Suppressor macrophage treated with lipopolysaccharide for 1 hour (primary cell): ENCODE data around the gene FOS.

Experiments used
- DNase-seq, 3 donors: peaks; one replicate each; pipeline ENCODE4 v3.0.0-alpha.2; 2020 to 2022

Gene FOS

DNA sequence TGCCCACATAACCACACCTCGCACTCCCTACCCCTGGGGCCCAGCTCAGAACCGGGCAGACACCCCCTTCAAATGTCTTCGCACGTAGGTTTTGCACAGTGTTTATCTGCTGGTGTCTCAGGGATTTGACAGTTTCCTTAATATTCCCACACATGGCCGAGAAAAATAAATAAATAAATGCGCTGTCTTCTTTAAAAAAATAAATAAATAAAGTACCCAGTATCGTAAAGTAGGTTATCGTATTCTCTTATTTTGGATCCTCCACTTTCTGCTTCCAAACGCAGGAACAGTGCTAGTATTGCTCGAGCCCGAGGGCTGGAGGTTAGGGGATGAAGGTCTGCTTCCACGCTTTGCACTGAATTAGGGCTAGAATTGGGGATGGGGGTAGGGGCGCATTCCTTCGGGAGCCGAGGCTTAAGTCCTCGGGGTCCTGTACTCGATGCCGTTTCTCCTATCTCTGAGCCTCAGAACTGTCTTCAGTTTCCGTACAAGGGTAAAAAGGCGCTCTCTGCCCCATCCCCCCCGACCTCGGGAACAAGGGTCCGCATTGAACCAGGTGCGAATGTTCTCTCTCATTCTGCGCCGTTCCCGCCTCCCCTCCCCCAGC, 710 bp upstream of the FOS start:
- no peak for DNase-seq

DNA sequence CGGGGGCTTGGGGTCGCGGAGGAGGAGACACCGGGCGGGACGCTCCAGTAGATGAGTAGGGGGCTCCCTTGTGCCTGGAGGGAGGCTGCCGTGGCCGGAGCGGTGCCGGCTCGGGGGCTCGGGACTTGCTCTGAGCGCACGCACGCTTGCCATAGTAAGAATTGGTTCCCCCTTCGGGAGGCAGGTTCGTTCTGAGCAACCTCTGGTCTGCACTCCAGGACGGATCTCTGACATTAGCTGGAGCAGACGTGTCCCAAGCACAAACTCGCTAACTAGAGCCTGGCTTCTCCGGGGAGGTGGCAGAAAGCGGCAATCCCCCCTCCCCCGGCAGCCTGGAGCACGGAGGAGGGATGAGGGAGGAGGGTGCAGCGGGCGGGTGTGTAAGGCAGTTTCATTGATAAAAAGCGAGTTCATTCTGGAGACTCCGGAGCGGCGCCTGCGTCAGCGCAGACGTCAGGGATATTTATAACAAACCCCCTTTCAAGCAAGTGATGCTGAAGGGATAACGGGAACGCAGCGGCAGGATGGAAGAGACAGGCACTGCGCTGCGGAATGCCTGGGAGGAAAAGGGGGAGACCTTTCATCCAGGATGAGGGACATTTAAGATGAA, 630 bp downstream of the FOS start:
- DNase-seq: peak; percentile 63 to 85 (median 84)

DNA sequence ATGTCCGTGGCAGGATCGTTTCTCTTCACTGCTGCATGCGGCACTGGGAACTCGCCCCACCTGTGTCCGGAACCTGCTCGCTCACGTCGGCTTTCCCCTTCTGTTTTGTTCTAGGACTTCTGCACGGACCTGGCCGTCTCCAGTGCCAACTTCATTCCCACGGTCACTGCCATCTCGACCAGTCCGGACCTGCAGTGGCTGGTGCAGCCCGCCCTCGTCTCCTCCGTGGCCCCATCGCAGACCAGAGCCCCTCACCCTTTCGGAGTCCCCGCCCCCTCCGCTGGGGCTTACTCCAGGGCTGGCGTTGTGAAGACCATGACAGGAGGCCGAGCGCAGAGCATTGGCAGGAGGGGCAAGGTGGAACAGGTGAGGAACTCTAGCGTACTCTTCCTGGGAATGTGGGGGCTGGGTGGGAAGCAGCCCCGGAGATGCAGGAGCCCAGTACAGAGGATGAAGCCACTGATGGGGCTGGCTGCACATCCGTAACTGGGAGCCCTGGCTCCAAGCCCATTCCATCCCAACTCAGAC, 1.2 kb downstream of the FOS start:
- no peak for DNase-seq

DNA sequence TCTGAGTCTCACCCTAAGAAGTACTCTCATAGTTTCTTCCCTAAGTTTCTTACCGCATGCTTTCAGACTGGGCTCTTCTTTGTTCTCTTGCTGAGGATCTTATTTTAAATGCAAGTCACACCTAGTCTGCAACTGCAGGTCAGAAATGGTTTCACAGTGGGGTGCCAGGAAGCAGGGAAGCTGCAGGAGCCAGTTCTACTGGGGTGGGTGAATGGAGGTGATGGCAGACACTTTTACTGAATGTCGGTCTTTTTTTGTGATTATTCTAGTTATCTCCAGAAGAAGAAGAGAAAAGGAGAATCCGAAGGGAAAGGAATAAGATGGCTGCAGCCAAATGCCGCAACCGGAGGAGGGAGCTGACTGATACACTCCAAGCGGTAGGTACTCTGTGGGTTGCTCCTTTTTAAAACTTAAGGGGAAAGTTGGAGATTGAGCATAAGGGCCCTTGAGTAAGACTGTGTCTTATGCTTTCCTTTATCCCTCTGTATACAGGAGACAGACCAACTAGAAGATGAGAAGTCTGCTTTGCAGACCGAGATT, 1.7 kb downstream of the FOS start:
- DNase-seq: no peak

DNA sequence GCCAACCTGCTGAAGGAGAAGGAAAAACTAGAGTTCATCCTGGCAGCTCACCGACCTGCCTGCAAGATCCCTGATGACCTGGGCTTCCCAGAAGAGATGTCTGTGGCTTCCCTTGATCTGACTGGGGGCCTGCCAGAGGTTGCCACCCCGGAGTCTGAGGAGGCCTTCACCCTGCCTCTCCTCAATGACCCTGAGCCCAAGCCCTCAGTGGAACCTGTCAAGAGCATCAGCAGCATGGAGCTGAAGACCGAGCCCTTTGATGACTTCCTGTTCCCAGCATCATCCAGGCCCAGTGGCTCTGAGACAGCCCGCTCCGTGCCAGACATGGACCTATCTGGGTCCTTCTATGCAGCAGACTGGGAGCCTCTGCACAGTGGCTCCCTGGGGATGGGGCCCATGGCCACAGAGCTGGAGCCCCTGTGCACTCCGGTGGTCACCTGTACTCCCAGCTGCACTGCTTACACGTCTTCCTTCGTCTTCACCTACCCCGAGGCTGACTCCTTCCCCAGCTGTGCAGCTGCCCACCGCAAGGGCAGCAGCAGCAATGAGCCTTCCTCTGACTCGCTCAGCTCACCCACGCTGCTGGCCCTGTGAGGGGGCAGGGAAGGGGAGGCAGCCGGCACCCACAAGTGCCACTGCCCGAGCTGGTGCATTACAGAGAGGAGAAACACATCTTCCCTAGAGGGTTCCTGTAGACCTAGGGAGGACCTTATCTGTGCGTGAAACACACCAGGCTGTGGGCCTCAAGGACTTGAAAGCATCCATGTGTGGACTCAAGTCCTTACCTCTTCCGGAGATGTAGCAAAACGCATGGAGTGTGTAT, 2.4 kb downstream of the FOS start:
- DNase-seq: peak in 2 of 3 donors; percentile 52 to 53

DNA sequence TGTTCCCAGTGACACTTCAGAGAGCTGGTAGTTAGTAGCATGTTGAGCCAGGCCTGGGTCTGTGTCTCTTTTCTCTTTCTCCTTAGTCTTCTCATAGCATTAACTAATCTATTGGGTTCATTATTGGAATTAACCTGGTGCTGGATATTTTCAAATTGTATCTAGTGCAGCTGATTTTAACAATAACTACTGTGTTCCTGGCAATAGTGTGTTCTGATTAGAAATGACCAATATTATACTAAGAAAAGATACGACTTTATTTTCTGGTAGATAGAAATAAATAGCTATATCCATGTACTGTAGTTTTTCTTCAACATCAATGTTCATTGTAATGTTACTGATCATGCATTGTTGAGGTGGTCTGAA, 3.0 kb downstream of the FOS start:
- no peak for DNase-seq

DNA sequence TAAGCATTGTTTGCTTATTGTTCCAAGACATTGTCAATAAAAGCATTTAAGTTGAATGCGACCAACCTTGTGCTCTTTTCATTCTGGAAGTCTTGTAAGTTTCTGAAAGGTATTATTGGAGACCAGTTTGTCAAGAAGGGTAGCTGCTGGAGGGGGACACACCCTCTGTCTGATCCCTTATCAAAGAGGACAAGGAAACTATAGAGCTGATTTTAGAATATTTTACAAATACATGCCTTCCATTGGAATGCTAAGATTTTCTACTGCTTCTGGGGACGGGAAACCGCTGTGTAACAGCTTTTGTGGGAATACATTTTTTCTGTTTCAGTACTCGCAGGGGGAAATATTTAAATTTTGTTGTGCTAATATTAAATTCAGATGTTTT, 3.5 kb downstream of the FOS start:
- no peak for DNase-seq

DNA sequence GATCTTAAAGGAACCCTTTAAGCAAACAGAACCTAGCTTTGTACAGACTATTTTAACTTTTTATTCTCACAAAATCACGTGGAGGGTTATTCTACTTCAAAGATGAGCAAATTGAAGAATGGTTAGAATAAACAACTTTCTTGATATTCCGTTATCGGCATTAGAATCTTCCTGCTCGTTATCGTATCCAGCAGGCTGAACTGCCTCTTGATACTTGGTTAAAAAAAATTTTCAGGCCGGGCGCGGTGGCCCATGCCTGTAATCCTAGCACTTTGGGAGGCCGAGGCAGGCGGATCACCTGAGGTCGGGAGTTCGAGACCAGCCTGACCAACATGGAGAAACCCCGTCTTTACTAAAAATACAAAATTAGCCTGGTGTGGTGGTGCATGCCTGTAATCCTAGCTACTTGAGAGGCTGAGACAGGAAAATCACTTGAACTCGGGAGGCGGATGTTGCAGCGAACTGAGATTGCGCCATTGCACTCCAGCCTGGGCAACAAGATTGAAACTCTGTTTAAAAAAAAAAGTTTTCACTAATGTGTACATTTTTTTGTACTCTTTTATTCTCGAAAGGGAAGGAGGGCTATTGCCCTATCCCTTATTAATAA, 4.0 kb downstream of the FOS start:
- peak in 1 of 3 donors; percentile 58 for DNase-seq

DNA sequence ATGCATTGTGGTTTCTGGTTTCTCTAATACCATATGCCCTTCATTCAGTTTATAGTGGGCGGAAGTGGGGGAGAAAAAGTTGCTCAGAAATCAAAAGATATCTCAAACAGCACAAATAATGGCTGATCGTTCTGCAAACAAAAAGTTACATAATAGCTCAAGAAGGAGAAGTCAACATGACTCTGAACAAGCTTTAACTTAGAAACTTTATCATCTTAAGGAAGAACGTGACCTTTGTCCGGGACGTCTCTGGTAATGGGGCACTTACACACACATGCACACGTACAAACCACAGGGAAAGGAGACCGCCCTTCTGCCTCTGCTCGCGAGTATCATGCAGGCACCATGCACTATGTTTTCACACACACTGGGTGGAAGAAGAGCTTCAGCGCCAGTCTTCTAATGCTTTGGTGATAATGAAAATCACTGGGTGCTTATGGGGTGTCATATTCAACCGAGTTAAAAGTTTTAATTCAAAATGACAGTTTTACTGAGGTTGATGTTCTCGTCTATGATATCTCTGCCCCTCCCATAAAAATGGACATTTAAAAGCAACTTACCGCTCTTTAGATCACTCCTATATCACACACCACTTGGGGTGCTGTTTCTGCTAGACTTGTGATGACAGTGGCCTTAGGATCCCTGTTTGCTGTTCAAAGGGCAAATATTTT, 4.7 kb downstream of the FOS start:
- DNase-seq: peak; percentile 60 to 76 (median 71)

DNA sequence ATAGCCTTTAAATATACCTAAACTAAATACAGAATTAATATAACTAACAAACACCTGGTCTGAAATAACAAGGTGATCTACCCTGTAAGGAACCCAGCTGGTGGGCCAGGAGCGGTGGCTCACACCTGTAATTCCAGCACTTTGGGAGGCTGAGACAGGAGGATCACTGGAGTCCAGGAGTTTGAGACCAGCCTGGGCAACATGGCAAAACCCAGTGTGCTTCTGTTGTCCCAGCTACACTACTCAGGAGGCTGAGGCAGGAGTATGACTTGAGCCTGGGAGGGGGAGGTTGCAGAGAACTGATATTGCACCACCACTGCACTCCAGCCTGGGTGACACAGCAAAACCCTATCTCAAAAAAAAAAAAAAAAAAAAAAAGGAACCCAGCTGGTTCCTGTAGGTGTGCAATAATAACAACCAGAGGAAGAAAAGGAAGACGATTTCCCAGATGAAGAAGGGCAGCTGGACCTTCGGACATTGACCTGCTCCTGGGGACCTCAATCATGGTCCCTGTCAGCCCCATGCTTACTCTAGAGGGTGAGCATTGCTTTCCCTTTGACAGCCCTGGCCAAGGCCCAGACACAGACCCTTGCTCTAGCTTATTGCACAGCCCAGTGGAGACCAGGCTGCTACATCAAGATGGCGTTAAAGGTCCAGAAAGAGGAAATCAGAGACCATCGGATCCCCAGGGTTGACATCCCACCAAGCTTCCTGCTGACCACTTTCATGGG, 5.4 kb downstream of the FOS start:
- DNase-seq: peak; percentile 79 to 81 (median 80)

DNA sequence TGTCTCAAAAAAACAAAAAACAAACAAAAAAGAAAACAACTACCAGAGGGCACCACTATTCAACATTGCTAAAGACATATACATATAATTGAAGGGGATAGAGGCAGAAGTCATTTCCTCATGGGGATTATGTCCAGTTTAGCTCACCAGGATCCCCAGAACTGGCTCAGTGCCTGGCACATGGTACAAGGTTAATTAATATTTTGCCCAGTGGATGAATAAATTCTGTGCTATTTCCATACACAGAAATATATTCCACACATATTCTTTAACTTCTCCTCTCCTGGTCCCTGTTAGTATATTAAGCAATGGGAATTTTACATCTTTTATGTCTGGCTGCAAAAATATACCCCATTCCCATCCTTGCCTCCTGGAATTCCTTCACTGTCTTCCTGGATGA, 6.7 kb downstream of the FOS start:
- no peak for DNase-seq

DNA sequence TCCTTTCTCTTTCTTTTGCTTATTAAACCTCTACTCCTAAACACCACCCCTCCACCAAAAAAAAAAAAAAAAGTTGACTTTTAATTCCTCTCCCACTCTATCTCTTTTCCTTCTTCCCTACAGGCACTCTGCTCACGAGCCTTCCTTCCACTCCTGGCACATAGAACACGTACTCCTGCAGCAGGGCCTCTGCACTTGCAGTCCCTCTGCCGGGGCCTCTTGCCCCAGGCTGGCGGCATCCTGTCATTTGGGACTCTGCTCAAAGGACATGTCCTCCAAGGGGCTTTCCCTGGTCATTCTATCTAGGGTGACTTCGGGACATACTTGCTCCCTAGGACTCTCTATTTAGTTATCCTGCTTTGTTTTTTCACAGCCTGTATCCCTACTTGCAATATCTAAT, 7.7 kb downstream of the FOS start:
- peak; percentile 41 to 59 (median 56) for DNase-seq

DNA sequence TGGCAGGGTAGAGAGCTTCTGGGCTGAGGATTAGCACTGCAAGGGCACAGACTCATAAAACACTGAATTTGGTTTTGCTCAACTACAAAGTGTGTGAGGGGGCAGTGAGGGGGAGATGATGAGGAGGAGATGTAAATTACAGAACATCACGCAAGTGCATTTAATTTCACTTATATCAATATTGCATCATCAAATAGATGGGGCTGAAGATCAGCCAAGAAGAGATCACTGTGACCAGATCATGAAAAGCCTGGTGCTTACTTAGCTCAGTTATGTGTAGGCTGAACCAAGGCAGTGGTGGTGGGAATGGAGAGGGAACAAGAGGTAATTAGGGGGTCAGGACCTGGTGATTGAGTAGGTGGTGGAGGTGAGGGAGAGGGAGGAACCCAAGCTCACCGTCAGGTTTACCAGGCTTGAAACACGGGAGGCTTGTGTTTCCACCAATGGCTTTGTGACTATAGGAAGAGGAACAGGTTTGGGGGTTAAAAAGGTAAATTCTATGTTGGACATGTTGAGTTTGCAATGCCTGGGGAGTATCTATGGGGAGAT, 11.3 kb downstream of the FOS start:
- no peak for DNase-seq

DNA sequence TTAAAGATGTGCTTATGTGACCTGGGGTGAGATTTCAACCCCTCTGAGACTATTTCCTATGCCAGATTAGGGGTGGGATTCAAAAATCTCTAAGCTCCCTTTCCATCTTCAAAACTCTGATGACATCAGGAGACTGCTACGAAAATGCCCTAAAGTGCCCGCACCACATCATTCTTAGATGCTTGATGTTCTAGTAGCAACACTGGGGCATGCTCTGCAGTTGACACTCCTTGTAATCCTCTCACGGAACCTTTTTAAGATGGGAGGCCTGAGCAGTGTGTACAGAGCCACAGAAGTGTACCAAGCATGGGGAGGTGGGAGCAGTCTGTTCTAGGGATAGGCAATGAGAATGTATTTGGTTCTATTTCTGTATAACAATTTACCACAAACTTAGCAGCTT, 12.2 kb downstream of the FOS start:
- DNase-seq: no peak

DNA sequence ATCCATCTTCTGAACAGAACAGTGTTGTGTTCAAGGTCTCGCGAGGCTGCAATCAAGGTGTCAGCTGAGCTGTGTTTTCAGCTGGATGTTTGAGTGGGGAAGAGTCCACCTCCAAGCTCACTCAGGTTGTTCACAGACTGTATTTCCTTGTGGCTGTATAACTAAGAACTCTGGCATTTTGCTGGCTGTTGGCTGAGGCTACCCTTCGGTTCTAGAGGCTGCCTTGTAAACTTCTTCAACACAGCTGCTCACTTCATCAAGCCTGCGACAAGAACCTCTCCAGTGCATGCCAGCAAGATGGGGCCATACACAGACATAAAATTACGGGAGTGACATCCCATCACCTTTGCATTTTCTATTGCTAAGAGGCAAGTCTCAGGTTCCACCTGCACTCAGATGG, 12.7 kb downstream of the FOS start:
- DNase-seq: no peak

DNA sequence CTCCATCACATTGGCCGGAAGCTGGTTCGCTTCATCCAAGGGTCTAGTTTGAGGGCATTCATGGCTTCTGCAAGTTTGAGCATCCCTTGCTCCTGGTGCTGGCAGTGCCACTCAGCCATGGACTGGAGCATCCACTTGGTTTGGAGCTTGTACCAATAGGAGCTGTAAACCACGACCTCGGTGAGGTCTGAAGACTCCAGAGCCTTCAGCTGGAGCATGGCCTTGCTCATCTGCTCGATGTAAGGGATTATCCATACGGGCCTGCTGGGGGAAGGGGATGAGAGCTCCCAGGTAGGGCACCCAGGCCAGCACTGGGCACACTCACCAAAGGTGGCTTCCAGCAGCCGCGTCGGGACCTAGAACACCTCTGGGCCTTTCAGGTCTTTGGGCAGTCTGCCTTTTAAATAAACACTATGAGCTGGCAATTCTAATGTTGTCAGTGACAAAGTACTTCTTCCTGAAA, 13.5 kb downstream of the FOS start:
- no peak for DNase-seq

DNA sequence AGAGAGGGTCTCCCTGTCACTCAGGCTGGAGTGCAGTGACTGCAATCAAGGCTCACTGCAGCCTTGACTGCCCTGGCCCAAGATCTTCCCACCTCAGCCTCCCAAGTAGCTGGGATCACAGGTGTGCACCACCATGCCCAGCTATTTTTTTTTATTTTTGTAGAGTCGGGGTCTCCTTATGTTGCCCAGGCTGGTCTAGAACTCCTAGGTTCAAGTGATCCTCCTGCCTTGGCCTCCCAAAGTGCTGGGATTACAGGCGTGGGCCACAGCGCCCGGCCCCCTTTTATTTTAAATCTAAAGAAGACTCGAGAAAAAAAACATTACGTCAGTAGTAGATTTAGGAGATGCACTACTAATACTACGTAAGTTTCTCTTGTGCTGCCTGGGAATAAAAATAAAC, 14.3 kb downstream of the FOS start:
- DNase-seq: no peak

DNA sequence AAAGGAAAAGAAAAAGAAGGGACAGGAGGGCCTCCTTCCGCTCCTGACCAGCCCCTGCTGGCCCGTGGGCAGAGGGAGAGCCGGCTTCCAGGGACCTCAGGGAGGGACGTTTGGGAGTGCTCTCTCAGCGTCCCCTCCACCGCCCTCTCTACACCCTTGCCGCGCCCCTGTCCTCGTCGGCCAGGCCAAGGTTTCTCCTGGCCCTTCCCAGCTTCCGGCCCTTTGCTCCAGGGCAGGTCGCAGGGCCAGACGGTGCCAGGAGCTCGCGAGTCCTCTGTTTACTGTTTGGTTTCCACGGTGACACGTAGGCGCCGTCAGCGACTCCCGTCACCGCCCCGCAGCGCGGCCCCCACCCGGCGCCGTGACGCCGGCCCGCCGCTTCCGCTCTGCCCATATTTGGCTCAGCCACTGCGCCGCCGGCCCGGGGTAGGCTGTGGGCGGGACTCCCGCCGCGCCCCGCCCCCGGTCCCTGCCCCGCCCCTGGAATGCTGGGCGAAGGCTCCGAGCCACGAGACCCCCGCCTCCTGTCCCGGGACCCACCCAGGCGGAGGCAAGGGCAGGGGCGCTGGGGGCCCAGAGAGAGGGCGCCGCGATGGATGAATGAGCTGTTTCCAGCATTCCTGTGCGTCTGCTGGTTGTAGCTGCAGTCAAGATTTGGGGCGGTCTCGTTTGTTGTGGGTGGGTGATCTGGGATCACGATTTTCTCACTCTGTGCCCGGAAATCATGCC, 15.5 kb downstream of the FOS start:
- peak; percentile 96 to 98 (median 97) for DNase-seq

DNA sequence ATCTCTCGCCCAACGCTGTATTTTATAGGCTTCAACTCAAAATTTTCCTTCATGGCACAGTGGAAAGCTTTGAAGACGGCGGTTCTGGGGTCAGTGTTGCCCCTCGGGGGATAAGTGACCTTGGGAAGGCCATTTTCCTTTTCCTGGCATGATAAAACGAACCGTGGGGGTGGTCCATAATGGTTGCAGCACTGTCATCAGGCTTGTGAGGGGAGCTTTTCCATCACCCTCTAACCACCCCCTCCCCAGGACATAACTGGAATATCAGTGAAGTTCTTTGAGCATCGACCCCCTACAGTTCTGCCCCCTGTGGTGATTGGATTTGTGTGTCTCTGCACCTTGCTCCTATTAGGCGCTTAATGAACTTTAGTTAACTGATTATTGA, 16.0 kb downstream of the FOS start:
- DNase-seq: no peak

DNA sequence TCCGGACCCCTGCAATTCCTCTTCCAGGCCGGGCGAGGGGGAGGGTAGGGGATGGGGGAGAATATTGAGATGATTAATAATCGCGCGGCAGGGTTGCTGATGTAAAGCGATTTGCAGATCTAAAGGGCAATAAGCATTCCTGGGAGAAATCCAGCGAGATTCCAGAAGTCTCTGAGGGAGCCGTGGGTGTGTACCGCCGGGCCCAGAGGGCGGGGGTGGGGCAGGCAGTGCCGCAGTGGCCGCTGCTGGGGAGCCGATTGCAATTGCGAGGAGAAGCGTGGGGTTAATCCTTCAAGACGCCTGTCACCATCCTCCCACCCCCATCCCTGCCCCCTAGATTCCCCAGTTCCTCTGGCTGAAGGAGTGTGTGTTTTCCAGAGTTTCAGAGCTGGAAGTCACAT, 16.4 kb downstream of the FOS start:
- peak; percentile 80 to 85 (median 83) for DNase-seq
